Activated T-helper 1 cell treated with anti-CD3 and anti-CD28 coated beads, Interleukin-2, amount 50 U/mL, for 16 hours (primary cell): ENCODE data around the gene PCYOX1L.

ENCODE experiments used
- DNase-seq, 2 donors: peaks; one replicate each; pipeline ENCODE4 v3.0.0-alpha.2; 2020; ENCODE audit warnings: low read depth in 1 of 2, low spot score in 1 of 2

Gene PCYOX1L

DNA sequence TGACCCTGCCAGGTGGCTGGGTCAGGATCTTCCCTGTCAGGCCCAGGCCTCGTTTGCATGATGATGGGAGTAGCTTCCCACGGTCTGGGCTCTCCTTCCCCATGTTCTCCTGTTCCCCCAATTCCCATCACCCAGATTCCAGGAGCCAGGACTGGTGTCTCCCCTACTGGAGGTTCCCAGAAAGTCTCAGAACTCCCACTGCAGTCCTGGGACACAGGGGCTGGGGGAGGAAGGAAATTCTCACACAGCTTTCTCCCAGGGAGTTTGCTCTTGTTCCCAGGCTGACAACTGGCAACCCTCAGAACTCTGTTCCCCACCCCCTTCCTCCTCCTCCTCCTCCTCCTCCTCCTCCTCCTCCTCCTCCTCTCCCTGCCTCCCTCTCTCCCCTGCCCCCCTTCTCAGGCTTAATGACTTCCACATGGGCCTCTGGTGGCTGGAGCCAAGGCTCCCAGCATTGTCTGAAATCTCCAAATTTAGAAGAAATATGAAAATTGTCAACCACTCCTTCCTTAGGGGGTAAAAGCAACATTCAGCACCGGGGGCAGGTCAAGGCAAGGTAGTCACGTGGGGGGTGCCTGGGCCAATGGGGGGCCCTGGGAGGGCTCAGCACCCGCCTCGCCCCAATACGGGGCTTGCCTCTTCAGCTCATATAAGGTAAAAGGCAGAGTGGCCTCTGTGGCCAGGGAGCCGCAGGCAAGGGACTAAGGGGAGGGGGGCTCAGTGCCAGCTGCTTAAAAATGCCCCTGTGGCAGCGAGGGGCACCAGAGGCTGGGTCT is 48.5 kb downstream of the PCYOX1L start:
- no peak for DNase-seq

DNA sequence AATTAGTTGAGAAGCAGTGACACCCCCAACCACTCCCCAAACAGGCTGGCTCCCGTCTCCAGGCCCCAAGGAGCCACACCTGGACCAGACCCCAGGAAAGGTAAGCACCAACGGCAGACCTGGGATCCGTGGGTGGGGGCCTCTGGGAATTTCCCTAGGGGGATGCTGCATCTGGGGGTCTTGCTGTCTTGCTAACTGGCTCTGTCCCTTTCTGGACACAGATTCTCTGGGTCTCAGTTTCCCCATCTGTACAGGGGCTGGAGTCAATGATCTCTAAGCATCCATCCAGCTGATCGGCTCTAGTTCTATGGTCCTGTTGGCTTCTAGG is 49.1 kb downstream of the PCYOX1L start:
- no peak for DNase-seq

DNA sequence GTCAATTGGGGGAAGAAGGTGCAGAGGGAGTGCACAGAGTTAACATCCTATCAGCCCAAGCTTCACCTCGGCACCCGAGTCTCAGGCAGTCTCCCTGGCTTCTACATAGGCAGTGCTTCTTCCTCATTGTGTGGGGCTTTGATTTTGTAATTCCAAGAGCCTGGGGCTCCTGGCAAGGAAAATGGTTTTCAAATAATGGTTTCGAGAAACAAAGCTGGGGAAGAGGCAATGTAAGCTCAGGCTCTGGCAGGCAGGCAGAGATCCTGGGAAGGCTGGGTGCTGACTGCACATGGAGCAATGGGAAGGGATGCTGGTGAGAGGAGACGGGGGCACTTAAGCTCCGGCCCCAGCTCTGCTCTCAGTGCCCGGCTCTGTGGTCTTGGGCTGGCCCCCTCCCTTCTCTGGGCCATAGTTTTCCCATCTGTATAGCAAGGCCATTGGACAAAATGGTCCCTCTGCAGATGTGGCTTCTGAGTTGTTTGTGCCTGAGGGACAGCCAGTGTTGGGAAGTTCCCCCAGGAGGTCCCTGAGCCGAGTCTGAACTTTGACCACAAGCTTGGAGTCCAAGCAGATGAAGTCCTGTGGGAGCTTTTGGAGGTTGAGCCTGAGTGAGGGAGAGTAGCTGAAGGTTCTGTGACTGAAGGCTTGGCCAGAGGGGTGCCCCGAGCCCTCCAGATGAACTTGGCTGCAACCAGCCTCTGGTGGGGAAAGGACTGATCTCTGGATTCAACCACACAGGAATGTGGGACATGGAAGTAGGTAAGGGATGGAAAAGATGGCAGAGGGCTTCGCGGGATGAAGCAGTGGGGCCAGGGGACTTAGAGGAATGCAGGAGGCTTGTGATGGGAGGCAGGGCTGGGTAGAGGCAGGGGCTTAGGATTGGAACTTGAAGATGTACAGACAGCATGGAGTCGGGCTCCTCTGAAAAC is 49.7 kb downstream of the PCYOX1L start:
- DNase-seq = no peak

DNA sequence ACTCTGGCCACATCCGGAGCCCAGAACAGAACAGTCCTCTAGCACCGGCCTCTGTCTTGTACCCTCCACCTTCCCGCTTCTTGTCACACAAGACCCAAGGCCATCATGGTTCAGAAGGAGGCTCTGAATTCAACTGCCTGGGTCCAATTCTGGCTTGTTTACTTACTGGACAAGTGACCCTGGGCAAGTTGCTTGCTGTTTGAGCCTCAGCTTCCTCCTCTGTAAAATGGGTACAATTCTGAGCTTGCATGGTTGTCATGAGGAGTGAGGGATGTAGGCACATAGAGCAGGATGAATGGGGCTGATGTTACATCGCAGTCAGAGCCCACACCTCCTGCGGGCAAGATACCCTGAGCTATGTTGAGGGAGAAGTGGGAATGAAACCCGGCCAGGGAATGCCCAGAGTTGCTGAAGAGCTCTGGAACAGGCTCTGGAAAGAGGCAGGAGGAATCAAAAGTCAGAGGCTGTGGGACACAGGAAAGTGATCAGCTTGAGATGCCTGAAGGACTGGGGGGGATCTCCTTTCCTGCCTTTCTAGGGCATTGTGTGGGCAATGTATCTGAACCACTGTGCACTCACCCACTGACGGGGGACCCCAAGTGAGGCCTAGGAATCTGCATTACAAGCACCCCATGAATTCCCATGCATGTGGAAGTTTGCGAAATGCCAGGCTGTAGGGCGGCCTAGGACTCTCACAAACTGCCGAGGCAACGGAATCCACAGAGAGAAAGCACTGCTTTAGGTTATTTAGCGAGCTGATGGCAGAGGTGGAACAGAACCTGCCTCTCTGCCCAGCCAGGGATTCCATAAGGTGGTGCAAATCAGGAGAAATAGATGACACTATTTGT is 50.6 kb downstream of the PCYOX1L start:
- DNase-seq = no peak

DNA sequence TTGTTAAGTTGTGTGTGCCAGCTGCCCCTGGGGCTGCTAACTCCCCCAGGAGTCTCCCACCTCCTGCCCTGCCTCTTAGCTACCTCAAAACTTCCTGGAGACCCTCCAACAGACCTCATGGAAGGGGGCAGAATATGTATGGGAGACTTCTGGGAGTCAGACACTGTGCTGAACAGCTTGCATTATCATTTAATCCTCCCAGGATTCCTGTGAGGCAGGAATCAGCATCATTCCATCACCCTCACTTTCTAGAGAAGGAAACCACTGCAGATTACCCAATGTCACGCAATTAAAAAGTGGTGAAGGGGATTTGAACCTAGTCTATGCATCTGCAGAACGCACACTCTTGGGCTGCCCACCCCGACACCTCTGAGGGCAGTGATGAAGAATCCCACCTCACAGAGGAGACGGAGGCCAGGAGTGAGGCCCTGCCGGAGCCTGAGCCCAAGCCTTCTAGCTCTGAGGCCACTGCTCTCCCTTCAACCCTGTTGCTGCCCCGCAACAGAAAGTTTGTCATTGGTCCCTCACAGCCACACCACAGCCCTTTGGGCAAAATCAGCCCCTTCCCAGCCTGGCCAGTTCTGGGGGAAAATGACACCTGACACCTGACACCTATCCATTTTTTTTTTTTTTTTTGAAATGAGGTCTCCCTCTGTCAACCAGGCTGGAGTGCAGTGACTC is 51.6 kb downstream of the PCYOX1L start:
- DNase-seq = no peak

DNA sequence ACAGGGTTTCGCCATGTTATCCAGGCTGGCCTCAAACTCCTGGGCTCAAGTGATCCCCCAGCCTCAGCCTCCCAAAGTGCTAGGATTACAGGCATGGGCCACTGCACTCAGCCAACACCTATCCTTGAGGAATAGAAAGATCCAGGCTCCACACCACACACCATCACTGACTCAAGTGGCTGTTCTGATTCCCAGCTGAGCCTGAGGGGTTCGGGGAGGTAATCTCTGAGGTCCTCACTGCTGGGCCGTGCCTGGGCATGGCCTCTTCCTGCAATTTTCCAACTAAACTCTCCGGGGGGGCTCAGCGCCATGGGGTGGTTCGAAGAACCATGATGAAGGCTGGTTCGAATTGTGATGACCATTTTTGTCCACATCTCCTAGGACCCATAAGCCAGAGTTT is 52.2 kb downstream of the PCYOX1L start:
- DNase-seq = no peak

DNA sequence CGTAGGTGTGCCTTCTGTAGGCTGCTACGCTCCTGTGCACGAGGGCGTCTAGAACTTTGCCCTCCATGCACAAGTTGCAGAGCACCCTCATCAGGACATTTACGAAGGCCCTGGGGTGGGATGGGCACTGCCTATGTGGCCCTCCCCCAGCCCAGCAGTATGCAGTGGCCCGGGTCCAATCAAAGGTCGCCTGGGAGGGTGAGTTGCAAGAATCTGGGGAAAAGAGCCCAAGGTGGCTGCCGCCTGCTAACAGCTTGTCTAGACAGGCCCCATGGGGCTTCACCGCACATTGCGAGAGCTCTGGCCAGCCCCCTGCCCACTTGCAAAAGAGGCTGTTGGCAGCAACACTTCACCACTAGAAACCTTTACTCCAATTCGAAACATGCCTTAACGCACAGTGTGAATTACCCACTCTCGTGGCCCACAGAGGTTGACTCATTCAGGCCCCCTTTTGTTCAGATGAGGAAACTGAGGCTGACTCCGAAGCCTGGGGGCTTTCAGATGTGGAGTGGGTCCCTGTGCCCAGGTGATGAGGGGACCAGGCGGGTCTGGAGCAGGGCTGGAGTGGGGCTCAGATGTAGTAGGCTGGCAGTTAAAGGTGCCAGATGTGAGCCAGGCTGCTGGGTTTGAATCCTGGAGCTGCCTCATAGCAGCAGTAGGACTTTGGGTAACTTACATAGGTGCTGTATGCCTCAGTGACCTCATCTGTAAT is 53.0 kb downstream of the PCYOX1L start:
- no peak for DNase-seq

DNA sequence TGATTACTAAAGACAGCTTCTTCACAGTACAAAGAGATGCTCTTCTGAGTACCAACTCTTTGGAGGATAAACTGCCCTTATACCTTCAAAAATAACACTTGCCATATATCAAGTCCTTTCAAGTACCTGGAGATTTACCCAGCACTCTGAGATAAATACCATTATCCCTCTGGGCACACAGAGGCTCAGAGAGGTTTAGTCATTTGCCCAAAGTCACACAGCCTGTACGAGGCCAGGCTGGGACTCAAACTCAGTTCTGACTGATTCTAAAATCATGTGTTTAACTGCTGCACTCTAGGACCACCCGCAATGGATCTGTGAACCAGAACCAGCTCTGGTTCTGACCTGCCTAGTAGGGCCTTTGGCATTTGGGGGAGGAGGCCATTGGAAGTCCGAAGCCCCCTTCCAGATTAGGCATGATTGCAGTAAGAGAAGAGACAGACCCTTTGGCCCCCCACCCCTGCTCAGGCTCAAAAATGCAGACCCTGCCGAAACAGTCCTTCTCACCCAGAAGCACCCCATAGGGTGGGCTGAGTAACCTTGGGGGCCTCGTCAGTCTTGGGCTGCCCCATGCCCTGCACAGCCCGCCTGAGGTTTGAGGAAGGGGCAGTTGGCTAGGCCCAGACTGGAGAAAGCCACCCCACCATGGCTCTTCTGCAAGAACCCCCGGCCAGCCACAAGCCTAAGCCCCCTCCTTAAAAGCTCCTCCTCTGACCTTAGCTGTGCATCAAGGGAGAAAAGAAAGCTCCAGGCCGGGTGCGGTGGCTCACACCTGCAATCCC is 54.1 kb downstream of the PCYOX1L start:
- no peak for DNase-seq

DNA sequence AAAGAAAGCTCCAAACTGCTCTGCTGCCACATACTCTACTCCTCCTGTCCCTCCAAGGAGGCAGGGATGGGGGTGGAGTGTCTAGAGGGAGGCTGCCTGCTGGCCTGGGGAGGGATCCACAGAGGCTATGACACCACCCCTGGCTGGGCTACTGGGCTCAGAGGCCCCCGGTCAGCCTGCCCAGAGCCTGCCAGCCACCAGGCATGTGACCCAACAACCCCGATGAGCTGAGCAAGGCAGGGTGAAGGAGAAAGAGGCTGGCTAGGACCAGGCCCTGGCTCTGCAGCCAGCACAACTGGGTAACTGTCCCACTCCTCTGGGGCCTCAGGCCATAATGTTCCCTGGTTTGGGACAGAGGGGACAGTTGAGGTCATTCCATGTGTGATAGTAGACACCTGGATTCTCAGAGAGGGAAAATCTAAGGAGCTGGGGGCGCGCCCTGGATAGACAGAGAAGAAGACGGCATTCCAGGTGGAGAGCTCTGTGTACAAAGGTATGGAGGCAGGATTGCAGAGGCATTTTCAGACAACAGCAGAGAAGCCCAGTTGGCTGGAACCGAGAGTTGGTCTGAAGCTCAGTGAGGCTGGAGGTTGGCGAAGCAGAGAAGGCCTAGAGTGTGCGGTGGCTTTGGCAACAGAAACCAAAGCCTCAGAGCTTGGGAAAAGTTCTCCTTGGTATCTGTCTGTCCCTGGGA is 55.1 kb downstream of the PCYOX1L start:
- no peak for DNase-seq

DNA sequence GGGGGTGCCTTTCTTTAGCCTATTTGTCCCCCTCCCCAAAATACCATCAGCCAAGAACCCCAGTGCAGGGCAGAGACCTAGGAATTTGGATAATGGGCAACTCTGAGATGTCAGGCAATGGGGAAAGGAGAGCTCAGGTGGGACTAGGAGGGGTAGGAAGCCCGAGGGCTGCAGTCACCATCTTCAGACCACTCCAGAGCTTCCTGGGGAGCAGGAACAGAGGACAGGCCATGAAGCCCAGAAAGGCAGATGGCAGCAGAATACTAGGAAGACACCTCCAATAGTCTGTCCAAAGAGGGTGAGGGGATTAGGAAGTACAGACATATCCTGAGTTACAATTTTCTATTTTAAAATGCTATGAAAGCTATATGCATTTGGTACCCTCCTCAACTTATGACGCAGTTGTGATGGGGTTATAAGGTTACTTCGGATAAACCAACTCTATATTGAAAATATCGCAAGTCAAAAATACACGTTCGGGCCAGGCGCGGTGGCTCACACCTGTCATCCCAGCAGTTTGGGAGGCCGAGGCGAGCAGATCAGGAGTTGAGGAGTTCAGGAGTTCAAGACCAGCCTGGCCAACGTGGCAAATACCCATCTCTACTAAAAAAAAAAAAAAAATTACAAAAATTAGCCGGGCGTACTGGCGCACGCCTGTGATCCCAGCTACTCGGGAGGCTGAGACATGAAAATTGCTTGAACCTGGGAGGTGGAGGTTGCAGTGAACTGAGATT is 55.8 kb downstream of the PCYOX1L start:
- no peak for DNase-seq

DNA sequence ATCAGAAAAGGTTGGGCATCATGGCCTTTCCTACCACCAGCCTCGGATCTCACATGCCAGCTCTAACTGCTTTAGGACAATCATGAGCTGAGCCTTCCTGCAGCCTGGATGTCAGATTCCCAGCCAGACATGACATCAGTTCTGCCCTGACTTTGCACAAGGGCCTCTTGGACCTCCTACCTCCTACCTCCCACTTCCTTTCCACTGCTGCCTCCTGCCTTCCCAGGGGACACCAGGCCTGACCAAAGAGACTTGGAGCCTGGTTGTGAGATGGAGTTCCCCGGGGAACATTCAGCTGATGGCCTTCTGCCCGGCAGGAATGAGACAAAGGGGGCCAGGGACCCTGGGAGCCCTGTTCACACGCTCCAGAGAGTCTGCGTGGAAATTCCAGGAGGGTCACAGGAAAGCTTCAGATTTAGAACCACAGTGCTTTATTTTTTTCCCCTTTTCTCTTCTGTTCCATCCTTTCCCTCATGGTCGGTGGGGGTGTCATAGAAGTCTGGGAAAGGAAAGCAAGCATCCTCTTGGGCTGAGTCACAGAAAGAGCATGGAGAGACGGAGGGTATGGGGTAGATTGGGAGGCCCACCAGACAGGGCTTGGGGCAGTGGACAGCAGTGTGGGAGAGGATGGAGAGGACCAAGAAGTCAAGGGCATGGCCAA is 56.7 kb downstream of the PCYOX1L start:
- DNase-seq = no peak

DNA sequence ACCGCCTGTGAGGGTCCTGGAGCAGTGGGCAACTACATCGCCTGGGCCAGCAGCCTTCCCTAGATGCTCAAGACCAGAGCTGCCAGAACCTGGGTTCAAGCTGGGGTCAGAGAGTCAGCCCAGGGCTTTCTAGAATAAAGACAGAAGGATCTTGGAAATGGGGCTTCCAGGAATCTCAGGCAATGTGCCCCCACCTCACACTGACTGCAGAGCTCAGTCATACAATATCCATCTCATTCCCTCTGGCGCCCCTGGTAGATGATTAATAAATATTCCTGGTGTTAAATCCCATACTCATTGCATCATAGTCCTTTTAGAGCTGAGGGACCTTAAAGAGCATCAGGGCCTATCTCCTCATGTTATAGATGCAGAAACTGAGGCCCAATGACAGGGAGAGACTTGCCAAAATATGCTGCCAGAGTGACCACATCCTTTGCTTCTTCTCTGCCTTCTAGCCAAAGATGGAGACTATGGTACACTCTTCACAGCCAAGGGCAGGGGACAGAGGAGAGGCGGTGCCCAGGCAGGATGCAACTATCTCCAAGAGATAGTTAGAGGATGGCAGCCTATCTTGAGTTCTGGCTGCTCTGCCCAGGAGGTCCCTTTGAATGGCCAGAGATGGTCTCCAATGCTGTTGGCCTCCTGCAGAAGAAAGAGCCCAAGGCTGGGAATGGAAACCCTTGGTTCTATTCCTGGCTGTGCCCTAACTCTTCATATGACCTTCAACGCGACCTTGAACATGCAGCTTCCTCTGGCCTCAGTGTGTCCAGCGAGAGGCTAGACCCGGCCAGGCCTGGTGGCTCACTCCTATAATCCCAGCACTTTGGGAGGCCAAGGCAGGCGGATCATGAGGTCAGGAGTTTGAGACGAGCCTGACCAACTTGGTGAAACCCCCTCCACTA is 57.5 kb downstream of the PCYOX1L start:
- DNase-seq = no peak

DNA sequence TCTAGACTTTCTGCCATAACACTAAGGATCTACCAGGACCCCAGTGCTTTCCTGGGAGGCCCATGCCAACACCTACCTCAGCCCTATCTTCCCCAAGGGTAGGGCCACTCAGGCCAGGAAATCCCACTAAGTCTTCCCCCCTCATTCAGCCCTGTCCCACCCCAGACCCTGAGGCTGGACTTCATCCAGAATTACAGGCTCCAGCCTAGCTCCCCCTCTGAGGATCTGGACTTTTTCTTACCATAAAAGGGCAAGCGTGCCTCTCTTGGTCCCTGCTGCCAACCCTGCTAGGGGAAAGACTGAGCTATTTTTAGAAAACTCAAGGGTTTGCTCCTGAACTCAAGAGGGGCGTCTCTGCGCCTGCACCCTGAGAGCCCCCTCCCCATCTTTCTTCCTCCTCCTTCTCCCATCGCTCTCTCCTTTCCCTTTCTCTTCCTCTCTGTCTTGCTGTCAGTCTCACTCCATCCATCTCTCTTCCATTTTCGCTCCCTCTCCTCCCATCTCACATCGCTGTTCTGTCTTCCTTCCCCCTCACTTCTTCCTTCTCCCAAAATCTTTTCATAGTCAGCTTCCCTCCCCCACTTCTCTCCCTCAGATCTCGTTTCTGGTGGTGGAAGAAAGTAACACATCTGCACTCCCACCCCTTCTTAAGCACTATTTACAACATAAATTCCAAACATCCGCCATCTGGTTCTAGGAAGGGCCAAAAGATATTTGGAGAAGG is 59.3 kb downstream of the PCYOX1L start:
- DNase-seq = no peak

DNA sequence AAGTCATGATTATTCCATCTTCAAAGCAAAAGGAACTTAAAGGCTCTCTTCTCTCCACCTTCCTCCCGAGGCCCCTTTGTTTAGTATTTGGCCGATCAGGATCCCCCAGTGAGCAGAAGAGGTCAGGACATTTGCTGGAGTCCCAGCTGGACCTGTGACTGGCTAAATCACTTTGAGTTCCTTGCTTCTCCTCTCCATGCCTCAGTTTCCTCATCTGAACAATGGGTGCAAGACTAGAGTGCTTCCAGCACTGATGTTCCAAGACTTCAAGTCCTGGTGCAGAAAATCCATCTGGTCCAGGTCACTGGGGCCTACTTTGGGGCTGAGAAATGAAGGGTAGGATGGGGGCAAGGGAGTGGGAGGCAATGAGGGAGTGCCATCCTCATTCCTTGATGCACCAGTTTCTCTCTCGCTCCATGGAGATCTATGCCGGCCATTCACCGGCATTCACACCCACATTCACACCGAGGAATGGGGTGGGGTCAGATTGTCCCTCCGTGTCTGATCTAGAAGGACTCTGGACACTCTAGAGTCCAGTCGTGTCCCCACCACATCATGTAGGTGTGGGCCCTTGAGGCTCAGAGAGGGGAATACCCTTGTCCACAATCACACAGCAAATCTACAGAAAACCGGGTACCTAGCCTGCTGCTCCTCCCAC is 60.0 kb downstream of the PCYOX1L start:
- DNase-seq = no peak

DNA sequence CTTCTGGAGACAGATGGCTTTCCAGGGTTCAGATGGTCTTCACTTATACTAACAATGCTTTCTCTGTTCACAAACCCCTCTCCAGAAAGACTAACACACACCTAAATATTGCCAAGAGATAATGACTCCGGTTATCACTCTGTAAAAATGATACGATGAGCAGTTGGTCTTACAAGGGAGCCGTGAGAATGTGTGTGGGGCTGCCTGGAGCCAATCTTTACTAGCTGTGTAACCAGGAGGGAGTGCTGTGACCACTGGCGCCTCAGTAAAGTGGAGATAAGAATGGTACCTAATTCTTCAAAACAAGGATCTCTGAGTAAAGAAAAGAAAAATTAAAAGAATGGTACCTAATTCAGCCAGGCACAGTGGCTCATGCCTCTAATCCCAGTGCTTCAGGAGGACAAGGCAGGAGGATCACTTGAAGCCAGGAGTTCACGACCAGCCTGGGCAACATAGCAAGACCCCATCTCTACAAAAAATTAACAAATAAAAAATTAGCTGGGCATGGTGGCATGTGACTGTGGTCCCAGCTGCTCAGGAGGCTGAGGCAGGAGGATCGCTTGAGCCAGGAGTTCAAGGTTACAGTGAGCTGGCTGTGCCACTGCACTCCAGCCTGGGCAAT is 61.2 kb downstream of the PCYOX1L start:
- DNase-seq = no peak
